HepG2 (cell line): Measurements from ENCODE around the gene CLDN7. TPM values are rescaled to one million over a fixed set of nuclear protein-coding genes. Genes with fewer than 3 reads are reported as not detected.

Experiments
- ATAC-seq: fragments of 200-7000 bp; cut with Tn5 transposase; 3 replicates; pipeline ENCODE4 v1.9.1; 2020; ENCODE audit warnings: mild to moderate bottlenecking, moderate library complexity
- BruUV-seq: library from RNA; stranded (reverse); fragments of 400-500 nt; replicated peaks from 2 replicates; lab custom pipeline; 2021; lab: Mats Ljungman, UMichigan
- CTCF ChIA-PET: fragments of 300-600 bp; formaldehyde crosslinking; extraction: SDS; loops from one replicate; lab custom pipeline; 2021; ENCODE audit warnings: low total read pairs, inconsistent platforms, low intra/inter-chr PET ratio; lab: Yijun Ruan, JAX
- POLR2A ChIA-PET: fragments of 350-600 bp; sonication (Branson Sonifier 250); formaldehyde crosslinking; loops from one replicate; lab custom pipeline; 2020; ENCODE audit warnings: antibody characterized with exemption, inconsistent platforms; lab: Yijun Ruan, JAX
- DNase-seq: peaks from one replicate; pipeline ENCODE4 v3.0.0-alpha.2; 2015; ENCODE audit warnings: low spot score
- FAIRE-seq: peaks from 3 replicates; lab custom pipeline; 2011; peaks lifted over from hg19 to GRCh38; lab: Jason Lieb, UNC
- H2AFZ ChIP-seq: one replicate; pipeline ENCODE4 v1.6.1; 2011; ENCODE audit warnings: low read length, inconsistent platforms
- H3K27ac ChIP-seq: fragments of 300-600 bp; 3 replicates; pipeline ENCODE4 v1.8.0; 2011; ENCODE audit warnings: mixed run types, mild to moderate bottlenecking, mixed read lengths, low read length, inconsistent platforms; ENCODE audit not compliant: insufficient read depth; ENCODE audit errors: extremely low read length
- H3K27me3 ChIP-seq, 2 experiments: fragments of 200-600 bp in 1 of 2; 2 replicates in 1 of 2; 3 replicates in 1 of 2; pipeline versions ENCODE4 v1.6.0 to v1.8.0; 2011; ENCODE audit warnings: low read length in 2 of 2, mild to moderate bottlenecking in 2 of 2, moderate library complexity in 2 of 2, inconsistent platforms in 1 of 2; ENCODE audit not compliant: insufficient read depth in 2 of 2, control insufficient read depth in 1 of 2
- H3K36me3 ChIP-seq, 2 experiments: fragments of 200-600 bp in 1 of 2; replicated peaks in 1 of 2; 2 replicates in 1 of 2; 3 replicates in 1 of 2; pipeline versions ENCODE4 v1.5.1 to v1.8.0; 2011; ENCODE audit warnings: low read length in 2 of 2, inconsistent platforms in 1 of 2; ENCODE audit not compliant: insufficient read depth in 2 of 2, control insufficient read depth in 1 of 2
- H3K4me1 ChIP-seq: 2 replicates; pipeline ENCODE4 v1.5.1; 2012; ENCODE audit warnings: low read length, inconsistent platforms; ENCODE audit not compliant: insufficient read depth
- H3K4me2 ChIP-seq: 2 replicates; pipeline ENCODE4 v1.6.0; 2011; ENCODE audit warnings: low read depth, low read length, inconsistent platforms
- H3K4me3 ChIP-seq, 3 experiments: fragments of 200-600 bp in 1 of 3; sonication (generic), shearing (Covaris generic) in 1 of 3; replicated peaks in 1 of 3; 2 replicates each; pipeline ENCODE4 v1.5.1; 2011 to 2016; ENCODE audit warnings: low read length in 3 of 3, inconsistent platforms in 2 of 3, low read depth in 2 of 3, mild to moderate bottlenecking in 2 of 3, control low read depth in 1 of 3, mixed read lengths in 1 of 3; ENCODE audit not compliant: insufficient read depth in 1 of 3
- H3K79me2 ChIP-seq: one replicate; pipeline ENCODE4 v1.6.1; 2011; ENCODE audit warnings: low read length, inconsistent platforms; ENCODE audit not compliant: insufficient read depth
- H3K9ac ChIP-seq: 2 replicates; pipeline ENCODE4 v1.6.0; 2011; ENCODE audit warnings: mild to moderate bottlenecking, low read depth, low read length, inconsistent platforms; ENCODE audit not compliant: insufficient read depth
- H3K9me3 ChIP-seq: 2 replicates; pipeline ENCODE4 v1.5.1; 2012; ENCODE audit warnings: mild to moderate bottlenecking, low read length
- H4K20me1 ChIP-seq: 2 replicates; pipeline ENCODE4 v1.6.0; 2011; ENCODE audit warnings: inconsistent platforms, mild to moderate bottlenecking, low read length, moderate library complexity; ENCODE audit not compliant: insufficient read depth
- NRL ChIP-seq: sonication (generic); formaldehyde crosslinking; IDR thresholded peaks from 2 replicates; pipeline ENCODE4 v1.5.0; 2020; ENCODE audit warnings: missing genetic modification reagents, mild to moderate bottlenecking, moderate library complexity, borderline replicate concordance
- PATZ1 ChIP-seq: sonication (generic); formaldehyde crosslinking; IDR thresholded peaks from 2 replicates; pipeline ENCODE4 v1.4.0; 2020; ENCODE audit warnings: missing genetic modification reagents
- THAP11 ChIP-seq: IDR thresholded peaks from 2 replicates; pipeline ENCODE4 v1.6.1; 2016; ENCODE audit warnings: missing biosample characterization, missing genetic modification reagents
- ZNF263 ChIP-seq: sonication (generic); formaldehyde crosslinking; IDR thresholded peaks from 2 replicates; pipeline ENCODE4 v1.4.0; 2020; ENCODE audit warnings: missing genetic modification reagents
- ZNF598 ChIP-seq: sonication (generic); formaldehyde crosslinking; IDR thresholded peaks from 2 replicates; pipeline ENCODE4 v1.5.1; 2020; ENCODE audit warnings: mild to moderate bottlenecking, missing genetic modification reagents, borderline replicate concordance
- ZNF652 ChIP-seq: IDR thresholded peaks from 2 replicates; pipeline ENCODE4 v1.6.1; 2016; ENCODE audit warnings: low read depth, borderline replicate concordance
- ZNF740 ChIP-seq: sonication (generic); formaldehyde crosslinking; IDR thresholded peaks from 2 replicates; pipeline ENCODE4 v1.4.0; 2020; ENCODE audit warnings: missing genetic modification reagents
- ZSCAN25 ChIP-seq: sonication (generic); formaldehyde crosslinking; IDR thresholded peaks from 2 replicates; pipeline ENCODE4 v1.8.0; 2022; ENCODE audit warnings: mild to moderate bottlenecking, missing genetic modification reagents
- WGBS: methylation state at CpG from one replicate; pipeline ENCODE4 v1.1.6; 2017; ENCODE audit warnings: low lambda C conversion rate; 5-methylcytosine and 5-hydroxymethylcytosine counted together
- in situ Hi-C: cut with HindIII; loops from 2 replicates; pipeline ENCODE4 v1.10.0; 2017; ENCODE audit warnings: low pct_unique_long_range_greater_than_20kb; ENCODE audit not compliant: extremely low pct_ligation_motif_present
- intact Hi-C: fragments of 100-400 bp; cut with micrococcal nuclease; formaldehyde crosslinking; loops from one replicate; pipeline ENCODE4 v1.10.0; 2022; ENCODE audit not compliant: unreplicated experiment
- polyA plus RNA-seq, 8 experiments: library from polyadenylated mRNA; depleted of rRNA in 3 of 8; stranded (reverse) in 7 of 8; unstranded in 1 of 8; fragments of >200 nt; fragmentation: Illumina TruSeq in 4 of 8; extraction: Trizol in 4 of 8; gene quantifications; 2 replicates each; pipeline versions ENCODE4 v1.2.1 to v1.2.3, GENCODE V29; 2011 to 2016; ENCODE audit warnings: low read depth in 4 of 8, missing spikeins in 1 of 8, mixed read lengths in 1 of 8; ENCODE audit not compliant: insufficient read depth in 1 of 8
- total RNA-seq, 5 experiments: library from RNA; depleted of rRNA; stranded (reverse); fragments of >200 nt; fragmentation: Illumina TruSeq; extraction: Trizol; gene quantifications; 2 replicates each; pipeline ENCODE4 v1.2.3, GENCODE V29; 2016; ENCODE audit warnings: low read depth in 1 of 5

Gene CLDN7
- total and polyA plus RNA-seq, 2 of the 13 experiments (the other 11 are each of a cell fraction or from before 2014, with no cell fraction given), result not detected

- WGBS, result 11% methylated on average over 32 of the region's 32 CpGs
- Histone ChIP-seq H3K4me2 (peak overlapping the region; percentile 99), H3K79me2 (peaks cover 14% of the 10 kb centered on the region), H3K9ac (no peak overlapping the region), H4K20me1 (peaks cover 10% of the 10 kb centered on the region; the same call in 1 of the 2 replicates), H3K4me1 (peaks cover 75% of the 10 kb centered on the region), H3K27me3 (peaks cover 0 to 4% of the 10 kb centered on the region in 2 experiments; a peak in 2 of 5 replicates), H3K9me3 (no peaks in the 10 kb centered on the region), H3K4me3 (peak overlapping the region in 2 of 3 experiments; percentile 26 to 90; a peak in 4 of 6 replicates), H2AFZ (no peak overlapping the region), H3K27ac (no peak overlapping the region), H3K36me3 (peaks cover 4 to 15% of the 10 kb centered on the region in 2 experiments; a peak in 4 of 5 replicates)
- CTCF ChIA-PET, result no interaction called here
- intact Hi-C loops, result no loop called here
- in situ Hi-C loops, result loop anchor here (5.0 kb wide), 1 partner anchor 40 kb away; the partner anchor contains the start of gene ASGR1
- no TSS peak for BruUV-seq
- ATAC-seq (no peak), FAIRE-seq (no peak), DNase-seq (no peak)
- POLR2A ChIA-PET, result interaction anchor here (1.7 to 4.3 kb wide), 2 partner anchors 17 to 39 kb away, joined by 5 to 76 read pairs; partner anchors contain the start of genes ASGR1 and DVL2
- TF ChIP-seq ZNF740, result peak; percentile 65; the same call in 1 of the 2 replicates
- TF ChIP-seq ZSCAN25, result peak; percentile 95
- peak; percentile 42; the same call in 1 of the 2 replicates for TF ChIP-seq PATZ1
- 0 out of 2 replicates have a peak, but pooled peaks have one; percentile 34 for TF ChIP-seq THAP11 (CRISPR knock-in tag)
- no peak for TF ChIP-seq NRL (CRISPR knock-in tag)
- TF ChIP-seq ZNF263 (CRISPR knock-in tag), result peak; percentile 67
- no peak for TF ChIP-seq ZNF598
- TF ChIP-seq ZNF652, result peak; percentile 94
These were observed 44.9 kb downstream of the CLDN7 start for GRCh38 chr17:7217113-7217987.
